Measurements from ENCODE around the gene IQSEC3.
"Not testable (repeated sequence)": the region's sequence is repeated elsewhere in the genome, so short reads cannot be mapped to it uniquely, and the experiment has no call there.

DNA sequence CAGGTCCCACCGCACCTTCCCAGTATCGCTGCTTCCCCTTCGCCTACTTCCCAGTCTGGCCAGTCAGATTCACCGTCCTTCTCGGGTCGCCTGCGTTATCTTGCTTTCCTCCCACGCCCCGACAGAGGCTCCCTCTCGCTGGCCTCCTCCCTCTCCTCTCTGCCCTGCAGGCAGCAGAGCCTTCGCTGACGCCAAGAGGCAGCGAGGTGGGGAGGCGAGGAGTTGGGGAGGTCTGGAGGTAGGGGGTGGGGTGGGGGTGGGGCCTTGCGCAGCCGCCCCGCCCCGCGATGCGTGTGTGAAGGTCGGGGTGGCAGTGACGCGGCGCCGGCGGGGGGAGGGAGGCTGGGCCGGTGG, at the start of gene IQSEC3:
- TF ChIP-seq POLR2A (IDR thresholded peaks at IDR 0.05; ENCODE audit: low read length); GATA1 (IDR thresholded peaks at IDR 0.05; ENCODE audit: low read depth, low read length): not testable (repeated sequence)

Data from erythroblast (primary cell).